Measurements from ENCODE around the gene ZNF219.

The ZNF219 gene

DNA sequence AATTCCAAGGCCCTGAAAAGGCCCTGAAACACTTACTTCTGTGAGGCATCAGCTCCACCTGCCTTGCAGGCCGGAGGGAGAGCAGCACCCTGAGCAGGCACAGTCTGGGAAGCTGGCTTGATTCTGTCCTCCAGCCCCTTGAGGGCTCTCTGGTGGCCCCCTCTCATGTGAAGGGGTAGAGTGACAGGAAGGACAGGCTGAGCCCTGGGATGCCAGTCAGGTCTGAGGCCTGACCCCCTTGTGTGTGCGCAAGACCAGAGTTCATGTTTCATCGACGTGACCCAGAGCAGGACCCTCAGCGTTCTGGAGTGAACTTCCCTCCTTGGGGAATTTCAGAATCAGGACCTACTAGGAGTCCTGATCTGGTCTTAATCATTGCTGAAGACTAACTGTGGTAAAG is 39.6 kb downstream of the ZNF219 start:
- no peak for DNase-seq (ENCODE audit: low read depth)
- TF ChIP-seq, protein P1, sequence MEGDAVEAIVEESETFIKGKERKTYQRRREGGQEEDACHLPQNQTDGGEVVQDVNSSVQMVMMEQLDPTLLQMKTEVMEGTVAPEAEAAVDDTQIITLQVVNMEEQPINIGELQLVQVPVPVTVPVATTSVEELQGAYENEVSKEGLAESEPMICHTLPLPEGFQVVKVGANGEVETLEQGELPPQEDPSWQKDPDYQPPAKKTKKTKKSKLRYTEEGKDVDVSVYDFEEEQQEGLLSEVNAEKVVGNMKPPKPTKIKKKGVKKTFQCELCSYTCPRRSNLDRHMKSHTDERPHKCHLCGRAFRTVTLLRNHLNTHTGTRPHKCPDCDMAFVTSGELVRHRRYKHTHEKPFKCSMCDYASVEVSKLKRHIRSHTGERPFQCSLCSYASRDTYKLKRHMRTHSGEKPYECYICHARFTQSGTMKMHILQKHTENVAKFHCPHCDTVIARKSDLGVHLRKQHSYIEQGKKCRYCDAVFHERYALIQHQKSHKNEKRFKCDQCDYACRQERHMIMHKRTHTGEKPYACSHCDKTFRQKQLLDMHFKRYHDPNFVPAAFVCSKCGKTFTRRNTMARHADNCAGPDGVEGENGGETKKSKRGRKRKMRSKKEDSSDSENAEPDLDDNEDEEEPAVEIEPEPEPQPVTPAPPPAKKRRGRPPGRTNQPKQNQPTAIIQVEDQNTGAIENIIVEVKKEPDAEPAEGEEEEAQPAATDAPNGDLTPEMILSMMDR (IDR thresholded peaks at IDR 0.05; ENCODE audit: low read depth, low read length, missing control alignments) = no peak
- no peak overlapping the region for H3K4me3 ChIP-seq (ENCODE audit: low read depth, low read length)

DNA sequence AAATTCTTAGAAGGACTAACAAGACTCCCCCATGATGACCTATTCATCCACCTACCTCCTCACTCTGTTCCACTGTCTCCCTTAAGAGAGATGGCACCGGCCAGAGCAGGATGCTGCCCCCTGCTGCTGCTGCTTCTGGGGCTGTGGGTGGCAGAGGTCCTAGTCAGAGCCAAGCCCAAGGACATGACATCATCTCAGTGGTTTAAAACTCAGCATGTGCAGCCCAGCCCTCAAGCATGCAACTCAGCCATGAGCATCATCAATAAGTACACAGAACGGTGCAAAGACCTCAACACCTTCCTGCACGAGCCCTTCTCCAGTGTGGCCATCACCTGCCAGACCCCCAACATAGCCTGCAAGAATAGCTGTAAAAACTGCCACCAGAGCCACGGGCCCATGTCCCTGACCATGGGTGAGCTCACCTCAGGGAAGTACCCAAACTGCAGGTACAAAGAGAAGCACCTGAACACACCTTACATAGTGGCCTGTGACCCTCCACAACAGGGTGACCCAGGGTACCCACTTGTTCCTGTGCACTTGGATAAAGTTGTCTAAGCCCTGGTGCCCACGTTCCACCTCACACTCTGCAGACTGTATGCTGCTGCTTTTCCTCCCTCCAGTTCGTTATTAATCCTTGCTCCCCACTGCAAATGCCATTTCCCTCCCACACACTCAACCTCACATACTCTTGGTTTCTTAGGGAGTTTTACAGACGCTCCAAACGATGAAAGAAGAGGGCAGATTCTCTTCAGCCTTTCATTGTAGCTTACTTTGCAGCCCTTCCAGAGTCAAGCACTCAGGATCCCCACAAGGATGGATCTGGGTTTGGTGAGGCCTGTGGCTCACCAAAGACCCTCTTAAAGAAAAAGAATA is 40.4 kb downstream of the ZNF219 start, which contains the start of gene RNASE8:
Gene RNASE8 (plus strand): TSS at position 20 of the 873 bp plus-strand sequence. CDS start 71 bp downstream, at position 91.
- DNase-seq (ENCODE audit: low read depth) = no peak
- TF ChIP-seq, protein P1 (IDR thresholded peaks at IDR 0.05; ENCODE audit: low read depth, low read length, missing control alignments) = no peak
- no peak within 1 kb of the TSS for H3K4me3 ChIP-seq (ENCODE audit: low read depth, low read length)

DNA sequence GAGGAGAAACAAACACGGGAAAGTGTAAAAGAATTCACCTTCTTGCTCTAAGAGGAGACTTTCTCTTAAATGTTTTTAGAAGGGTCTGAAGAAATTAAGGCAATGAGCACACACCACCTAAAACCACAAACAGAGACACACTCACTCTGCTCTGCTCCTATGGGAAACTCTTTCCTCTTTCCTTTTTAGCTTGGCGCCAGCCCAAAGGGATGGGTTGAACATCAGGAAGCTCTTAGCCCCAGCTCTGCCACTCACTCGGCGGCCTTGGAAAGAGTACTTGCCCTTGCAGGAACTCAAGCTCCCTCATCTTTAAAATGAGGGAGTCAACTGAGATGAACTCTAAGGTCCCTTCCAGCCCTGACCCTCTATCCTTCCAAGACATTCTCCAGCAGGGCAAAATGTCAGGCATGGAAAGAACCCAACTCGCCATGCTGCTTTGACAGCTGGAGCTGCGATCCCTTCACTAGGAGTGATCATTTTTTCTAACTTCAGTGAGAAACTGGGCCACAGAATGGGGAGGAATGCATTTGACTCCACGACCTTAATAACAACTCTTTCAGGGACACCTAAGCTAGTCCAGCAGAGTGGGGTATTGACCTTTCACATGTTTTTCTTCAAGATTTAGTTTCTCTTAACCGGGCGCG is 41.8 kb downstream of the ZNF219 start:
- TF ChIP-seq, protein P1 (IDR thresholded peaks at IDR 0.05; ENCODE audit: low read depth, low read length, missing control alignments) = no peak
- no peak for DNase-seq (ENCODE audit: low read depth)
- H3K4me3 ChIP-seq (ENCODE audit: low read depth, low read length) = no peak overlapping the region

DNA sequence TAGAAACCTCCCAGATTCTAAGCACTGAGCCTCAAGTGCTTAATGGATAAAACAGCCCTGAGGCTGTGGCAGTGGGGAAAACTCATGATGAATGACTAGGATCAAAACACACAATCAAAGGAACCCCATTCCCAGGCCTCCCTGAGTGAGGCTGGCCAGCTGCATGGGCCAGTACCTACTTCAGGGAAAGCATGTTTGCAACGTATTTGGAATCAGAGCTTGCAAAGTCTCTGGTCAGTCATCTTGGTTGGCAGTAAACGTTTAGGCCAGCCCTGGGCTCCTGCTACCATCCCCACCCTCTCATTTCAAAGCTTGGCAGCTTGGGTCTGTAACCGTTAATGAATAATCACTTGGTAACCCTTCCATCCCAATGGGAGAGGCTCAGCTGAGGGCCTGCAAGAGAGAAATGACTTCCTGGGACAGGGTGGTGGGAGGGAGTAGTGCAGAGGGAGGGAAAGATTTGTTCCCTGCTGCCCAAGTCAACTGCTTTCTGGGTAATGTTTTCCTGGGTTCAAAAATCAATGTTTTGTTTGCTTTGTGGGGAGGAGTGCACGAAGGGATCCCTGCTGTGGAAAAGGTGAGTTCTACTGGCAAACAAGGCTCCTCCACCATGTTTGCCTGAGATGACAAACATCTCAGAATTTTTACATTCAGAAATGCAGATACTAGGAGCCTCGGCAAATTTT is 42.9 kb downstream of the ZNF219 start:
- DNase-seq (ENCODE audit: low read depth) = no peak
- H3K4me3 ChIP-seq (ENCODE audit: low read depth, low read length) = no peak overlapping the region
- TF ChIP-seq, protein P1 (IDR thresholded peaks at IDR 0.05; ENCODE audit: low read depth, low read length, missing control alignments) = no peak

DNA sequence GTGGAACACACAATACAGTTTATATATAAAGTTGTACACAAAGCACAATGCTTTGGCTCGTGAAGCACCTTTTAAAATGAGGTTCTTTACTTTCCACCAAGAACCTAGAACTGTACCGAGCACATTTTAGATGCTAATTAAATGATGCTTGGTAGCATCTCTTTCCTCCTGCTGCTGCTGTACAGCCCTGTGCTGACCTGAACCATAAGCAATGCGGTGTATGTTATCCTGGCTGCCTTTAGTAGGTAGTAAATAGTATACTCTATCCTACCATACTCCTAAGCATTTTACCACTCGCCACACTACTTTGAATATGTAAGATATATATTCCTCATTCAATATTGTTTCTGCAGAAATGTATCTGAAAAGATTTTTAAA is 43.7 kb downstream of the ZNF219 start:
- TF ChIP-seq, protein P1 (IDR thresholded peaks at IDR 0.05; ENCODE audit: low read depth, low read length, missing control alignments) = no peak
- no peak overlapping the region for H3K4me3 ChIP-seq (ENCODE audit: low read depth, low read length)
- no peak for DNase-seq (ENCODE audit: low read depth)

DNA sequence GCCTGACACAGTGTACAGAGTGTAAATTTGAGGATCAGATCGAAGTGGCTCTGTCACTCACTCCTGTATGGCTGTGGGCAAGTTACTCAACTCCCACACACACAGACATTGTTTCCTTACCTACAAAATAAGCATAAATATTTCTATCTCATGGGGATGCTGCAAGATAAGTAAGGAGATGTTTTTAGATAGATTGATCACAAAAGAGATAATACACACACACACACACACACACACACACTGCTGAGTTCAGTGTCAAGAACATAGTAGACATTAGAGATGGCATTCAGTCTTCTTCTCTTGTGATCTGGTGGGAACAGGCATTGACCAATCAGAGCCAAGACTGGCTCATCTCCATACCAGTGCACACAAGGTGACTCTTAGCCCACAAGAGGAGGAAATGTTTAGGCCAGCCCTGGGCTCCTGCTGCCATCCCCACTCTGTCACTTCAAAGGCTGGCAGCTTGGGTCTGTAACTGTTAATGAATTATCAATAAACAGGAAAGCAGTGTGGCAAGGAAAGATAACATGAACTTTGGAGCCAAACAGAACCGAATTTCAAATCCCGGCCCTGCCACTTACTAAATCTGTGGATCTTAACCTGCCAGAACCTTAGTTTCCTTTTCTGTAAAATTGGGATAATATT is 44.2 kb downstream of the ZNF219 start:
- no peak overlapping the region for H3K4me3 ChIP-seq (ENCODE audit: low read depth, low read length)
- no peak for DNase-seq (ENCODE audit: low read depth)
- TF ChIP-seq, protein P1 (IDR thresholded peaks at IDR 0.05; ENCODE audit: low read depth, low read length, missing control alignments) = no peak

Measured in GM12864 (cell line).